Caco-2 (cell line): ENCODE results near the gene TMEM208. TPM values are rescaled to one million over a fixed set of nuclear protein-coding genes. Genes with fewer than 3 reads are reported as not detected.

Source experiments
- BruUV-seq: library from RNA; stranded (reverse); fragments of 400-500 nt; replicated peaks from 2 replicates; lab custom pipeline; 2021; lab: Mats Ljungman, UMichigan
- CTCF ChIA-PET: fragments of 300-600 bp; sonication (Branson Sonifier 250); formaldehyde crosslinking; loops from one replicate; lab custom pipeline; 2022; ENCODE audit warnings: antibody characterized with exemption; lab: Charles Lee
- POLR2A ChIA-PET: fragments of 300-600 bp; sonication (Branson Sonifier 250); formaldehyde crosslinking; loops from one replicate; lab custom pipeline; 2022; ENCODE audit warnings: antibody characterized with exemption; lab: Charles Lee
- DNase-seq, 2 experiments: peaks; one replicate each; pipeline versions ENCODE4 v3.0.0 to v3.0.0-alpha.2; 2020 to 2022
- H3K27me3 ChIP-seq: replicated peaks from 2 replicates; pipeline ENCODE4 v1.6.0; 2011; ENCODE audit warnings: low read length; ENCODE audit not compliant: control insufficient read depth, insufficient read depth
- H3K36me3 ChIP-seq: 2 replicates; pipeline ENCODE4 v1.5.1; 2011; ENCODE audit warnings: low read length; ENCODE audit not compliant: control insufficient read depth, insufficient read depth
- H3K4me1 ChIP-seq: fragments of 250-450 bp; sonication (Bioruptor Pico); 2 replicates; pipeline ENCODE4 v1.5.1; 2020; ENCODE audit warnings: mild to moderate bottlenecking
- H3K4me3 ChIP-seq: 2 replicates; pipeline ENCODE4 v1.5.1; 2011; ENCODE audit warnings: low read depth, mild to moderate bottlenecking, control low read depth, low read length
- H3K9me3 ChIP-seq: fragments of 250-450 bp; sonication (Bioruptor Pico); 2 replicates; pipeline ENCODE4 v1.5.1; 2020; ENCODE audit warnings: mild to moderate bottlenecking, moderate library complexity
- H3K27ac Mint-ChIP-seq: one replicate; pipeline ENCODE4 v1.8.0; 2022; ENCODE audit warnings: mixed read lengths; ENCODE audit not compliant: unreplicated experiment
- H3K27me3 Mint-ChIP-seq: one replicate; pipeline ENCODE4 v1.8.0; 2022; ENCODE audit warnings: mixed read lengths; ENCODE audit not compliant: insufficient read depth, unreplicated experiment
- H3K36me3 Mint-ChIP-seq: one replicate; pipeline ENCODE4 v1.8.0; 2022; ENCODE audit warnings: mild to moderate bottlenecking, mixed read lengths; ENCODE audit not compliant: insufficient read depth, unreplicated experiment
- H3K4me1 Mint-ChIP-seq: one replicate; pipeline ENCODE4 v1.8.0; 2022; ENCODE audit warnings: low read depth, mixed read lengths; ENCODE audit not compliant: unreplicated experiment
- H3K4me3 Mint-ChIP-seq: one replicate; pipeline ENCODE4 v1.8.0; 2022; ENCODE audit warnings: mild to moderate bottlenecking, moderate library complexity, mixed read lengths; ENCODE audit not compliant: unreplicated experiment
- H3K9me3 Mint-ChIP-seq: one replicate; pipeline ENCODE4 v1.8.0; 2022; ENCODE audit warnings: mixed read lengths; ENCODE audit not compliant: unreplicated experiment
- CTCF ChIP-seq, 2 experiments: fragments of 200-600 bp in 1 of 2; IDR thresholded peaks; 1 replicate in 1 of 2; 2 replicates in 1 of 2; pipeline versions ENCODE4 v1.5.1 to v1.8.0; 2011 to 2022; ENCODE audit warnings: antibody characterized with exemption in 1 of 2, control low read depth in 1 of 2, inconsistent platforms in 1 of 2, low read depth in 1 of 2, low read length in 1 of 2, mild to moderate bottlenecking in 1 of 2, moderate library complexity in 1 of 2; ENCODE audit not compliant: insufficient read depth in 1 of 2, severe bottlenecking in 1 of 2, unreplicated experiment in 1 of 2
- intact Hi-C: fragments of 100-400 bp; cut with micrococcal nuclease; formaldehyde crosslinking; loops from one replicate; pipeline ENCODE4 v1.10.0; 2022; ENCODE audit not compliant: unreplicated experiment
- total RNA-seq: library from RNA; stranded (reverse); gene quantifications from 2 replicates; pipeline ENCODE4 v1.2.3, GENCODE V29; 2022

TMEM208 gene
- total RNA-seq, 1 experiment from 2014 or later, result 69.7 TPM

GRCh38 chr16:67252609-67253497 is 25.9 kb downstream of the TMEM208 start:
- no peak overlapping the region for H3K4me3 Mint-ChIP-seq
- no peaks in the 10 kb centered on the region for H3K36me3 ChIP-seq
- TF ChIP-seq CTCF (IDR thresholded peaks at IDR 0.05; ENCODE audit: insufficient read depth in 1 of 2, low read depth in 1 of 2, low read length in 1 of 2, severe bottlenecking in 1 of 2, unreplicated experiment in 1 of 2), result no peak
- H3K4me1 Mint-ChIP-seq, result peaks cover 14% of the 10 kb centered on the region
- ChIA-PET POLR2A (no interaction called here), CTCF (interaction anchor here (0.6 kb wide), 1 partner anchor 8 kb away, joined by 3 read pairs; no protein-coding TSS in a partner anchor)
- no TSS peak for BruUV-seq
- H3K9me3 ChIP-seq, result no peaks in the 10 kb centered on the region
- H3K27me3 ChIP-seq, result peaks cover 6% of the 10 kb centered on the region
- H3K9me3 Mint-ChIP-seq, result no peaks in the 10 kb centered on the region
- intact Hi-C loops, result no loop called here
- peaks cover 5% of the 10 kb centered on the region for H3K36me3 Mint-ChIP-seq
- DNase-seq, result no peak
- peaks cover 2% of the 10 kb centered on the region for H3K4me1 ChIP-seq
- no peak overlapping the region for H3K27ac Mint-ChIP-seq
- peaks cover 16% of the 10 kb centered on the region for H3K27me3 Mint-ChIP-seq
- no peak overlapping the region for H3K4me3 ChIP-seq

- ChIA-PET POLR2A (no interaction called here), CTCF (interaction anchor here (0.6 kb wide), 1 partner anchor 260 kb away, joined by 3 read pairs; no protein-coding TSS in a partner anchor)
- H3K27me3 ChIP-seq, result 0 out of 2 replicates have a peak, but pooled peaks cover 2% of the 10 kb centered on the region
- Mint-ChIP-seq H3K4me1 (no peaks in the 10 kb centered on the region), H3K36me3 (no peaks in the 10 kb centered on the region), H3K27ac (no peak overlapping the region), H3K27me3 (peaks cover 4% of the 10 kb centered on the region), H3K4me3 (no peak overlapping the region), H3K9me3 (no peaks in the 10 kb centered on the region)
- H3K4me3 ChIP-seq, result no peak overlapping the region
- intact Hi-C loops, result no loop called here
- no peaks in the 10 kb centered on the region; the same call in 1 of the 2 replicates for H3K4me1 ChIP-seq
- H3K9me3 ChIP-seq, result no peaks in the 10 kb centered on the region
- TF ChIP-seq CTCF (IDR thresholded peaks at IDR 0.05; ENCODE audit: insufficient read depth in 1 of 2, low read depth in 1 of 2, low read length in 1 of 2, severe bottlenecking in 1 of 2, unreplicated experiment in 1 of 2), result no peak
- DNase-seq, result no peak
- no TSS peak for BruUV-seq
- no peaks in the 10 kb centered on the region for H3K36me3 ChIP-seq
Measured at GRCh38 chr16:67254801-67255552, 28.0 kb downstream of the TMEM208 start.

GRCh38 chr16:67255553-67256221 is 28.8 kb downstream of the TMEM208 start:
- DNase-seq, result no peak
- H3K36me3 Mint-ChIP-seq, result no peaks in the 10 kb centered on the region
- no peaks in the 10 kb centered on the region; the same call in 1 of the 2 replicates for H3K4me1 ChIP-seq
- no peaks in the 10 kb centered on the region for H3K27me3 ChIP-seq
- no peak overlapping the region for H3K27ac Mint-ChIP-seq
- no TSS peak for BruUV-seq
- intact Hi-C loops, result no loop called here
- no peak for TF ChIP-seq CTCF (IDR thresholded peaks at IDR 0.05; ENCODE audit: insufficient read depth in 1 of 2, low read depth in 1 of 2, low read length in 1 of 2, severe bottlenecking in 1 of 2, unreplicated experiment in 1 of 2)
- no peaks in the 10 kb centered on the region for H3K27me3 Mint-ChIP-seq
- CTCF ChIA-PET, result interaction anchor here (0.5 kb wide), 1 partner anchor 52 kb away, joined by 3 read pairs; no protein-coding TSS in a partner anchor
- H3K4me3 Mint-ChIP-seq, result no peak overlapping the region
- H3K9me3 ChIP-seq, result no peaks in the 10 kb centered on the region
- H3K36me3 ChIP-seq, result no peaks in the 10 kb centered on the region
- H3K9me3 Mint-ChIP-seq, result no peaks in the 10 kb centered on the region
- POLR2A ChIA-PET, result no interaction called here
- H3K4me3 ChIP-seq, result no peak overlapping the region
- H3K4me1 Mint-ChIP-seq, result no peaks in the 10 kb centered on the region
